Measurements from ENCODE around the gene IFNG.
A peak's percentile ranks its signal among the peaks of the same experiment; 100 is the strongest.
"Not testable (repeated sequence)": the region's sequence is repeated elsewhere in the genome, so short reads cannot be mapped to it uniquely, and the experiment has no call there.

IFNG gene

GRCh38 chr12:68180792-68181744 lies 21.5 kb upstream of the IFNG start:
- TF ChIP-seq POLR2A (IDR thresholded peaks at IDR 0.05; ENCODE audit: low read depth, low read length) (no peak), POLR2AphosphoS5 (IDR thresholded peaks at IDR 0.05; ENCODE audit: low read depth, low read length) (no peak), TAF1 (IDR thresholded peaks at IDR 0.05; ENCODE audit: borderline replicate concordance, low read depth, low read length) (no peak)
- DNase-seq (ENCODE audit: insufficient read length): no peak
- FAIRE-seq: peak; percentile 73

- TF ChIP-seq POLR2AphosphoS5 (IDR thresholded peaks at IDR 0.05; ENCODE audit: low read depth, low read length) (no peak), TAF1 (IDR thresholded peaks at IDR 0.05; ENCODE audit: borderline replicate concordance, low read depth, low read length) (no peak), POLR2A (IDR thresholded peaks at IDR 0.05; ENCODE audit: low read depth, low read length) (no peak)
- FAIRE-seq (no peak), DNase-seq (ENCODE audit: insufficient read length) (no peak)
Observed at GRCh38 chr12:68178774-68179439, 19.4 kb upstream of the IFNG start.

GRCh38 chr12:68178184-68178583 lies 18.6 kb upstream of the IFNG start:
- FAIRE-seq (no peak), DNase-seq (ENCODE audit: insufficient read length) (no peak)
- no peak for TF ChIP-seq POLR2AphosphoS5 (IDR thresholded peaks at IDR 0.05; ENCODE audit: low read depth, low read length)
- no peak for TF ChIP-seq POLR2A (IDR thresholded peaks at IDR 0.05; ENCODE audit: low read depth, low read length)
- TF ChIP-seq TAF1 (IDR thresholded peaks at IDR 0.05; ENCODE audit: borderline replicate concordance, low read depth, low read length): no peak

- no peak for TF ChIP-seq POLR2AphosphoS5 (IDR thresholded peaks at IDR 0.05; ENCODE audit: low read depth, low read length)
- no peak for TF ChIP-seq POLR2A (IDR thresholded peaks at IDR 0.05; ENCODE audit: low read depth, low read length)
- no peak for TF ChIP-seq TAF1 (IDR thresholded peaks at IDR 0.05; ENCODE audit: borderline replicate concordance, low read depth, low read length)
- no peak for FAIRE-seq
- no peak for DNase-seq (ENCODE audit: insufficient read length)
Observed at GRCh38 chr12:68177562-68177961, 18.0 kb upstream of the IFNG start.

DNA sequence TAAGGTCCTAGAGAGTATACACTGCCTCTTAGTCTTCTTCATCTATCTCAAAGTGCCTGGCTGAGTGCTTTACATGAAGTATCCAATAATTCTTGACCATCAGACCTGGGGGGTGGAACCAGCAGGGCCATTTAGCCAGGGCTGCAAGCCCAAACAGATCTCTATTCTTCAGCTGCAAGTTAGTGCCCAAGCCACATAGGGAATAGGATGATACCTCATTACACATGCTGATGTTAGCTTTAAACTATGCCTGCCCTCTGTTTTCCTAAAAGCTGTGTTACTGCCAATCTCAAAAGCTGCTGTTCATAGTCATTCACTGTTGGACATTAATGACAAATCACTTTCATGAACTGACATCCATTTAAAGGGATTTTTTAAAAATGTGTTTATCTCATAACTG lies 16.7 kb upstream of the IFNG start:
- TF ChIP-seq POLR2A (IDR thresholded peaks at IDR 0.05; ENCODE audit: low read depth, low read length) (no peak), TAF1 (IDR thresholded peaks at IDR 0.05; ENCODE audit: borderline replicate concordance, low read depth, low read length) (no peak), POLR2AphosphoS5 (IDR thresholded peaks at IDR 0.05; ENCODE audit: low read depth, low read length) (no peak)
- FAIRE-seq: no peak

DNA sequence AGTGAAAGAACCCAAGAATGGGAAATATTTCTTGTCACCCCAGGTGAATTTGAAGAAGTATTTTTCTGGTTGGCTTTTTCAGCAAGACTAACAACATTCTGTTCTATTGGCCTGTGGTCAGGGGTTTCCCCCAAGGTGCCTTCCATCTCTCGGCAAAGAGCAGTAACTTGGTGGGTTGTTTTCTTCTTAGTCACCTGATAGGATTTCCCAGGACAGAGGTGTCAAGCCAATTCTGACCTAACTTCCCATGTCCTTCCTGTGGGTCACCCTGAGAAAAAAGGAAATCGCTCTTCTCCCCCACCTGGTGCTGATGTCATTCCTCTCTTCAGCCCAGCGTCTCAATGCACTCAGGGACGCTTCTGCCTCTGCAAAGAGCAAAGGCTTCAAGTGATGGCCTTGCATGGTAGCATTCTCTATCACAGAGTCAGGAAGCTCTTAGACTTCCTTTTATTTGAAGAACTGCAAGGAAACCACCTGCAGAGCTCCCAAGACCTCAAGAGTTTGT lies 16.1 kb upstream of the IFNG start:
- TF ChIP-seq POLR2A (IDR thresholded peaks at IDR 0.05; ENCODE audit: low read depth, low read length): no peak
- no peak for TF ChIP-seq POLR2AphosphoS5 (IDR thresholded peaks at IDR 0.05; ENCODE audit: low read depth, low read length)
- TF ChIP-seq TAF1 (IDR thresholded peaks at IDR 0.05; ENCODE audit: borderline replicate concordance, low read depth, low read length): no peak
- FAIRE-seq: peak; percentile 96
- peak; percentile 13 for DNase-seq (ENCODE audit: insufficient read length)

More for the DNA sequence above, 16.7 kb upstream of the IFNG start:
- no peak for DNase-seq (ENCODE audit: insufficient read length)

GRCh38 chr12:68174761-68175160 lies 15.2 kb upstream of the IFNG start:
- peak; percentile 57 for FAIRE-seq
- DNase-seq (ENCODE audit: insufficient read length): not testable (repeated sequence)

DNA sequence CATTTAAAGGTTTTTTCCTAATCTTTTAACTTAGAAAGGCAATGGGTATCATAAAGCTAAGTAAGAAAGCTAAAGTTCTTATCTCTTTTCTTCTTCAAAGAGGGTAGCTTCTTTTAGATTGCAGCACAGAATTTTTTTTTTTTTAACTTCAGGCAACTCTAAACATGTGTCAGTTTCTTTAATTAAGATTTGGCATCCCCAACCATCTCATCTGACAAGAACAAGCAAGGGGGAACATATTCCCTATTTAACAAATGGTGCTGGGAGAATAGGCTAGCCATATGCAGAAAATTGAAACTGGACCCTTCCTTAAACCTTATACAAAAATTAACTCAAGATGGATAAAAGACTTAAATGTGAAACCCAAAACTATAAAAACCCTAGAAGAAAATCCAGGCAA lies 14.3 kb upstream of the IFNG start:
- TF ChIP-seq POLR2A (IDR thresholded peaks at IDR 0.05; ENCODE audit: low read depth, low read length) (no peak), TAF1 (IDR thresholded peaks at IDR 0.05; ENCODE audit: borderline replicate concordance, low read depth, low read length) (no peak), POLR2AphosphoS5 (IDR thresholded peaks at IDR 0.05; ENCODE audit: low read depth, low read length) (no peak)
- no peak for FAIRE-seq
- DNase-seq (ENCODE audit: insufficient read length): no peak

GRCh38 chr12:68170726-68171125 lies 11.2 kb upstream of the IFNG start:
- no peak for DNase-seq (ENCODE audit: insufficient read length)
- FAIRE-seq: no peak
- no peak for TF ChIP-seq POLR2AphosphoS5 (IDR thresholded peaks at IDR 0.05; ENCODE audit: low read depth, low read length)

DNA sequence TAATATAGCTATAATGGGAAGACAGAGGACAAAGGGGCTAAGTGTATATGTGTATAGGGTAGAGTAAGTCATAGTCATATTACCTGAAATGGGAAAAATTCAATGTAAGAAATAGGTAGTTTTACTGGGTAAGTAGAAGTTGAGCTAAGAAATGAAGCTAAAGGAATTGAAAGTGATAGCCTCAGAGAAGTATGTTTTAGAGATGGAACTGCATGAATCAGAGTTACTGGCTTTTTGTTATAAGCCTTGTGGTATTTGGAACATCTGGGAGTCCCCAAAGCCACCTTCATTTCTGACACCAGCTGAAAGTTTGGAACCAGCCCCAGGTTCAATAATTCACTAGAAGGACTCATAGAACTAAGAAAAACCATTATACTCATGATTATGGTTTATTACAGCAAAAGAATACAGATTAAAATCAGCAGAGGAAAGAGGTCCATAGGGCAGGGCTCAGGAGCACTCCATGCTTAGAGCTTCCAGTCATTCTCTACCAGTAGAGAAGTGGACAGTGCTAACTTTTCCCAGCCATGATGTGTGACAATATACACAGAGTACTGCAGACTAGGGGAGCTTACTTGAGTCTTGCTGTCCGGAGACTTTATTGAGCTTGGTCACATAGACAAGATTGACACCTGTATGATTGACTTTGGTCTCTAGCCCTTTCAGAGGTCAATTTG lies 9.8 kb upstream of the IFNG start:
- FAIRE-seq: no peak
- no peak for DNase-seq (ENCODE audit: insufficient read length)
- TF ChIP-seq POLR2AphosphoS5 (IDR thresholded peaks at IDR 0.05; ENCODE audit: low read depth, low read length) (no peak), POLR2A (IDR thresholded peaks at IDR 0.05; ENCODE audit: low read depth, low read length) (no peak), TAF1 (IDR thresholded peaks at IDR 0.05; ENCODE audit: borderline replicate concordance, low read depth, low read length) (no peak)

- FAIRE-seq: no peak
- TF ChIP-seq POLR2AphosphoS5 (IDR thresholded peaks at IDR 0.05; ENCODE audit: low read depth, low read length) (no peak), POLR2A (IDR thresholded peaks at IDR 0.05; ENCODE audit: low read depth, low read length) (no peak), TAF1 (IDR thresholded peaks at IDR 0.05; ENCODE audit: borderline replicate concordance, low read depth, low read length) (no peak)
- no peak for DNase-seq (ENCODE audit: insufficient read length)
Observed at GRCh38 chr12:68166317-68166831, 6.8 kb upstream of the IFNG start.
